Amniotic epithelial cell (primary cell): ENCODE data around the gene NEDD4.
"Not testable (repeated sequence)": the region's sequence is repeated elsewhere in the genome, so short reads cannot be mapped to it uniquely, and the experiment has no call there.

ENCODE experiments used
- DNase-seq: peaks from one replicate; pipeline ENCODE4 v3.0.0-alpha.2; 2010; ENCODE audit warnings: low read depth

The NEDD4 gene

DNA sequence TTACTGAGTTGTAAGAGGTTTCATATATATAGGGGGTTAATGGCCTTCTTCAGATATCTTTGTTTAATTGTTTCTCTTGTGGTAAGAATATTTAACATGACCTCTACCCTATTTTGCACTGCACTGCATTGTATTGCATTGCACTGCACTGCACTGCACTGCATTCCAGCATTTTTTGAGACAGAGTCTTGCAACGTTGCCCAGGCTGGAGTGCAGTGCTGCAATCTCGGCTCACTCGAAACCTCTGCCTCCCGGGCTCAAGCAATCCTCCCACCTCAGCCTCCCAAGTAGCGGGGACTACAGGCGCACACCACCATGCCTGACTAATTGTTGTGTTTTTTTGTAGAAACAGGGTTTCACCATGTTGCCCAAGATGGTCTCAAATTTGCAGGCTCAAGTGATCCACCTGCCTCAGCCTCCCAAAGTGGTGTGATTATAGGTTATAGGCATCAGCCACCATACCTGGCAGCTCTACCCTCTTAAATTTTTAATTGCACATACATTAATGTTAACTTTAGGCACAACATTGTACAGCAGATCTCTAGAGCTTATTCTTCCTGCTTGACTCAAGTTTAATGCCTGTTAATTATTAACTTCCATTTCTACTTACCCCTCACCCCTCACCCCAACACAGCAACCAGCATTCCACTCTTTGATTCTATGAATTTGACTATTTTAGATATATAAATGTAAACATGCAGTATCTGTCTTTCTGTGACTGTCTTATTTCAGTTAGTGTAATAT, 38.4 kb downstream of the NEDD4 start:
- no peak for DNase-seq

- DNase-seq, result peak; percentile 15
These were observed 40.7 kb downstream of the NEDD4 start for GRCh38 chr15:55952501-55953274.

GRCh38 chr15:55944606-55945005, 48.8 kb downstream of the NEDD4 start:
- DNase-seq, result not testable (repeated sequence)

- no peak for DNase-seq
These were observed 51.1 kb downstream of the NEDD4 start for GRCh38 chr15:55942332-55942731.

GRCh38 chr15:55937040-55937439, 56.4 kb downstream of the NEDD4 start:
- peak; percentile 85 for DNase-seq

- DNase-seq, result no peak
These were observed 64.5 kb downstream of the NEDD4 start for GRCh38 chr15:55928955-55929354.

DNA sequence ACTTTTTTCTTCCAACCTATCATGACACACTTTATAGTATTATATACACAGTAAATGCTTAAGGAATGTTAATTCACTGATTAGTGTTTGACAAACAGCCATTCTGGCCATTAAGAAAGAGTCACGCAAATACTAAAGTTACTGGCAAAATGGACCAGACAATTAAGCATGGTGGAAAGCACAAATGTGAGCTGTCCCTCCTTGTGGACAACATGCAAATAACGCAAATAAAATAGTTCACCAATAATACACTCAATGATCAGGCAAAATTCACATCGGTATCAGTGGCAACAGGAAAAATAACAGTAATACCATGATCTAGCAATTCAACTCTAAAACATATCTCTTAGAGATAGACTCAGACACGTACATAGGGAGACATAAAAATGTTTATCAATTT, 71.7 kb downstream of the NEDD4 start:
- DNase-seq, result no peak

- peak; percentile 96 for DNase-seq
These were observed 75.5 kb downstream of the NEDD4 start for GRCh38 chr15:55917881-55918296.

DNA sequence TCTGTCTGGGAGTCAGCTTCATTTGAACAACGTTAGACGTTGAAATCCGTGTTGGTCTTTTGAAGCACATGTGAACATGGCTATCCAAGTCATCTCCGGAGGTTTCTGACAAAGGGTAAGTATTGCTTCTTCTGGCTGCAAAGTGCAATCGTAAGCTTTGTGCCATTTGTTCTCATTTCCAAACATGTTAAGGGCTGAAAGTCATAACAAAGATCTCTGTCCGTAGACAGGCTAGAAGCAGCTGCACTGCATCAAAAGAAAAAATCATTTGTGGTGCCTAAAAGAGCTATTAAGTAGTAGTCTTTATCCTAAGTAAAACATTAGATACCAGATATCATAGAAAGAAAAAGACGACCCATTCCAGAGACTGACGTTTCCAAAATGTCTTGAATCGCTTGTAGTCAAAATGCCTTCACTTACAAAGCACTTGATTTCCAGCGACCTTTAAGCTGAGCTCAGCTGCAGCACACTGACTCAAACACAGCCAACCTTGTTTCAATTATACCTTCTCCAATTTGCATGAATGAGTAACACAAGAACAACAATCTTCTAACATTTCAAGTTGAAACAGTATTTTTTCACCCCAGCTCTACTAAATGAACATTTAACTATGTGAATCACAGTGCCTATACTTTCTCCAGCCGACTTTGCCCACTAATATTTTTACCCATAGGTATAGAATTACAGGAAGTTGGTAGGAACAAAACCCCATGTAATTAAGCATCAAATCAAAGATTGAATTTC, 76.6 kb downstream of the NEDD4 start:
- peak; percentile 68 for DNase-seq

DNA sequence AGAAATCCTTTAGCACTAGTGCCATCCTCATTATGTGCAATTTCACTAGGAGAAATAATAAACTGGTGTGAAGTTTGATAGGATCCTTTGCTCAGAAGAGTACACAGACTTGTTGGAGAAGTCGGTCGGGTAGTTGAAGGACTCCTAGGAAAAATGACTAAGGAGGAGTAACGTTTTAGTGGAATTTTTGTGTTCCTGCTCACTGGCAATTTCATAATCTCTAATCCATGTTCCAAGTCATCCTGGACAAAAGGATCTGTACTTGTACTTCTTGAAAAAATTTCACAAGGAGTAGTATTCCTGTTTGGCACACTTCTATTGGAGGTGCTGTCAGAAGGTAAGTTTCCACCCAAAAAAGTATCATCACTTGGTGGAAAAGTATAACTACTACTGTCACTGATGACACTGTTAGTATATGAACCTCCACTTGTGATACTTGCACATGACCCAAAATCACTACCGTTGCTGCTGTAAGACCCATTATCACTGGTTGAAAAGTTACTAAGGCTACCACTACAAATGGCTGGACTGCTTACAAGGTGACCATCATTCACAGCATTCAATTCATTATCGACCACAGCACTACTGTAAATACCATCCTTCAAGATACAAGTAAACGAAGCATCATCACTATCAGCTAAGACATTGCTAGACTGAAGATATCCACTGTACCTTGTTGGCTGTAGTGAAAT, 77.4 kb downstream of the NEDD4 start:
- peak; percentile 83 for DNase-seq

DNA sequence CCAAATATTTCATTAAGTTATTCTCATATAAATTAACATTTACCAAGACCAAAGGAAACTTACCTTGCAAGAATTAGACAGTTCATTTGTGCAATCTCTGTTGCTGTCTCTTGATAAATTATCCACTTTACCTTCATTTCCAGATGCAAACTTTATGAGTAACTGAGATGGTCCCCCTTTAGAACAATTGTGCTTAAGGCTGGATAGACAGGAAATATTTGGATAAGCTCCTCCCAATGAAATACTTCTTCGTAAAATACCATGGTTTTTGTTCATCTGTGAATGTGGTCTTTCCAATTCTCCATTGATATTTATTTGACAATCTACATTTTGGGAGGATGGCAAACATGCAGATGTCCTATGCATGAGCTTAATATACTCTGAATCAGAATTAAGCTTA, 78.2 kb downstream of the NEDD4 start:
- DNase-seq, result peak; percentile 53

- DNase-seq, result peak; percentile 44
These were observed 79.0 kb downstream of the NEDD4 start for GRCh38 chr15:55914446-55914845.

GRCh38 chr15:55912982-55913381, 80.4 kb downstream of the NEDD4 start:
- DNase-seq, result peak; percentile 35

DNA sequence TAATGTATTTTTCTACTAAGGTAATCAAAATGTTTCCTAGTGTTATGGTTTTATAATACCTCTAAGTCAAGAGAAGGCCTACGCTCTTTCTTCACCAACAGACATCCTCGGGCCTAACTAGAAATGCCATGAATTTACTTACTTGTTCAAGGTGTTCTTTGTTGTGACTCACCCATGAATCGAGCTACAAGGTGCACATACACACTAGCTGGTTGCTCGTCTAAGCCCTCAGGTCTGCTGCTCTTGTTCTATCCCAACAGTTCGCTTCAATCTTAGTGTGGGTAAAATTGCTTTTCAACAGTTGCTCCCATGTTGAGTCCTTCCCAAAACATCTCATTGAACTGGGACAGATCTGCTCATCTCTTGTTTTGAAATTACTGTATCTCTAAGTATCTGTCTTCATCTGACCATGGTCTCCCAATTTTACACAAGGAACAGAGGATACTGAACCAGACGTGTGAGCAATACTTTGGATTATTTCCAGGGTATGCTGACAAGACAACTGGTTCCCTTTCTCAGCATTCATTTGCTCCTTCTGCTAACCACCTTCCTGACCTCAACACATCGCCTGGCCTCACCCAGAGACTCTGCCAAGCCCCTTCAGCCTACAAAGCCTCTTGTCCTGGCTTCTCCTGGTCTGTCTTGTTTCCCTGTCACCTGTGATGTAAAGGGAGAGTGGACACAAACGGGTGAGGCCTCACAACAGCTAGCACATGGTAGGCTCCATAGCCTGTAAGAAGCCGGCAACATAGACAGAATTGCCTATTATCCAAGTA, 84.2 kb downstream of the NEDD4 start:
- DNase-seq, result peak; percentile 64

DNA sequence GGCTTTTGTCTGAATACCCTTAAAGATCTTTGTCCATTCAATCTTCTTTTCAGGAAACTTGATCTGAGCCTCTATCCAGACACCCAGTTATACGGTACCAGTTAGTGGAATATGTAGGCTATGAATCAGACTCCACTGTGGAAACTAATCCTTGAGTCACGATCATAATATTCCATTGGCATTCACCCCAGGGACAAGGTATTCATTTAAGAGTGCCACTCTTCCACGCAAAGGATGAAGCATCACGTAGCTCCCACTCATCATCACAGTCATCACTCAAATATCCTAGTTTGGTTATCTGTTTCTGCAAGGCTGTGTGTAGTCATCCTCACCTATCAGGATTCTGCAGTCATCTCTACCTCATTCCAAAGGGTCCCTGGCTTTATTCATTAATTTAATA, 85.6 kb downstream of the NEDD4 start:
- DNase-seq, result peak; percentile 99

- no peak for DNase-seq
These were observed 90.4 kb downstream of the NEDD4 start for GRCh38 chr15:55902981-55903380.

- DNase-seq, result no peak
These were observed 93.4 kb downstream of the NEDD4 start for GRCh38 chr15:55900019-55900418.

DNA sequence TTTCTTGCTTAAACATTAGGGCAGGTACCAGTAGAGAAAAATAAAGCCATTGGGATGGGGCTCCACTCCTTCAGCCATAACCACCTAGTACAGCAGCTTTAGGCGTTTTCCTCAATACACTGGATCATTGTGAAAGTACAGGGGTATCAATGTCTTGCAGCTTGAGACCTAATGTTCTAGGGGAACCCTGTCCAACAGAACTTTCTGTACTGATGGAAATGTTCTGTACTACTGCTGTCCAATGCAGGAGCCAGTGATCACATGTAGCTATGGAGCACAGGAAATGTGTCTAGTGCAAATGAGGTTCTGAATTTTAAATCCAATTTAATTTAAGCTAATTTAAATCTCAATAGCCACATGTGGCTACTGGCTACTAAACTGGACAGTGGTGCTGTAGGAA, 93.9 kb downstream of the NEDD4 start:
- no peak for DNase-seq

DNA sequence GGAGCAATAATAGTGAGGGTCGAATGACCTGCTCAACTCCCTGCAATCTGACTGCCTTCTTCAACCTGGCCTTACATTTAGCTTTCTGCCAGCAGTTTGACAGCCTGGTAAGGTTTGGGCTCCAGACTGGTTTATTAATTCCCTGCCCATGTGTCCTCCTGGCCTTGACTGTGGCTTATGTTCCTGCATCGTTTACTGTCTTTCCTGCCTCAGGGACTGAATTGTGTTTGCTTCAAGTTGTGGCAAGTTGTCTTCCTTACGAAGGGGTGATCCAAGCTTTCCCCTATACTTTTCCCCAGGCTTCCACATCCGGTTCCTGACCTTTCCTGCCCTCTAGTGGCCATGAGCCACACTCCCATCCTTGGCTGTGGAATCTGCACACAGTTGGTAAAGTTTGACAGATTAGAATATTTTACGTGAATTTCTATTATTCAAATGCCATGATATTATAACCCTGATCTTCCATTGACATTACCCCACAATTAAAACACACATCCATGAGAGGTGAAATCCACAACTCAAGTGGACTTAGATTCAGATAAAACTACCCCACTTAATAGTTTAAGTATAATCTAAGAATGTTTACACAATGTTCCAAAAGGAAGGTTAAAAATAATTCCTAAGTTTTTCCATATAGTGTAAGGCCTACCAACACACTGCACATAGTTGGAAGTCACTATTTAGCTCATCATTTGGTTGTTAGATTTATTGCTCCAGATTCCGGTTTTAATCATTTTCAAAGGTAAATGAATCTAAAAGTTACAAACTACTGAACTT, 95.7 kb downstream of the NEDD4 start:
- DNase-seq, result peak; percentile 78

GRCh38 chr15:55894399-55894965, 98.9 kb downstream of the NEDD4 start:
- DNase-seq, result no peak
